GM18499 (cell line): ENCODE results near the gene BLACAT1.

Experiments used
- ATAC-seq: cut with Tn5 transposase; IDR thresholded peaks from one replicate; pipeline ENCODE4 v1.9.1; 2021; ENCODE audit warnings: moderate number of reproducible peaks; ENCODE audit not compliant: insufficient read depth, unreplicated experiment

BLACAT1 gene

GRCh38 chr1:205455581-205456382, at the start of gene BLACAT1:
Gene BLACAT1 (minus strand): TSS chr1:205456045.
- no peak for ATAC-seq

GRCh38 chr1:205505076-205505729, 49.4 kb upstream of the BLACAT1 start:
- ATAC-seq = no peak

- no peak for ATAC-seq
Measured at GRCh38 chr1:205504311-205505075, 48.6 kb upstream of the BLACAT1 start, which contains the start of gene CDK18. Gene CDK18 (plus strand): TSS chr1:205504669. CDS start chr1:205523168, 18,499 bp downstream.

- no peak for ATAC-seq
Measured at GRCh38 chr1:205502992-205503391, 47.1 kb upstream of the BLACAT1 start.

GRCh38 chr1:205502111-205502810, 46.4 kb upstream of the BLACAT1 start:
- no peak for ATAC-seq

GRCh38 chr1:205500240-205501233, 44.7 kb upstream of the BLACAT1 start:
- no peak for ATAC-seq

- ATAC-seq = no peak
Measured at GRCh38 chr1:205499789-205500188, 43.9 kb upstream of the BLACAT1 start.

GRCh38 chr1:205497351-205497750, 41.5 kb upstream of the BLACAT1 start:
- ATAC-seq = no peak

GRCh38 chr1:205496661-205497060, 40.8 kb upstream of the BLACAT1 start:
- ATAC-seq = no peak

GRCh38 chr1:205495237-205495823, 39.5 kb upstream of the BLACAT1 start:
- no peak for ATAC-seq

GRCh38 chr1:205494115-205494514, 38.3 kb upstream of the BLACAT1 start:
- no peak for ATAC-seq

- no peak for ATAC-seq
Measured at GRCh38 chr1:205493241-205494085, 37.6 kb upstream of the BLACAT1 start.

- ATAC-seq = no peak
Measured at GRCh38 chr1:205492774-205493173, 36.9 kb upstream of the BLACAT1 start.

GRCh38 chr1:205492201-205492667, 36.4 kb upstream of the BLACAT1 start:
- no peak for ATAC-seq

GRCh38 chr1:205491794-205492193, 35.9 kb upstream of the BLACAT1 start:
- ATAC-seq = no peak

GRCh38 chr1:205488074-205488723, 32.4 kb upstream of the BLACAT1 start:
- no peak for ATAC-seq

- no peak for ATAC-seq
Measured at GRCh38 chr1:205486258-205486657, 30.4 kb upstream of the BLACAT1 start.
